Body of pancreas (tissue), 4 donors: ENCODE measurements around the gene ZNF423. TPM values are rescaled to one million over a fixed set of nuclear protein-coding genes. Genes with fewer than 3 reads are reported as not detected.

Experiments
- ATAC-seq: fragments of 150-250 bp; one replicate; pipeline ENCODE4 v1.9.1; 2016
- DNase-seq, 4 donors: peaks; one replicate each; pipeline ENCODE4 v3.0.0-alpha.2; 2019
- H3K27ac ChIP-seq, 4 donors: fragments of 200-600 bp; sonication (generic); 1 replicate in 3 of 4; 2 replicates in 1 of 4; pipeline versions ENCODE4 v1.5.1 to v1.6.1; 2016 to 2019; ENCODE audit warnings: mild to moderate bottlenecking in 1 of 4, mixed read lengths in 1 of 4, moderate library complexity in 1 of 4
- H3K27me3 ChIP-seq, 2 donors: fragments of 200-600 bp; sonication (generic); one replicate each; pipeline ENCODE4 v1.6.0; 2016; ENCODE audit warnings: mild to moderate bottlenecking in 1 of 2
- H3K36me3 ChIP-seq, 2 donors: fragments of 200-600 bp; sonication (generic); replicated peaks in 1 of 2; 2 replicates each; pipeline ENCODE4 v1.5.1; 2016; ENCODE audit warnings: low read depth in 2 of 2; ENCODE audit not compliant: insufficient read depth in 1 of 2
- H3K4me1 ChIP-seq: fragments of 200-600 bp; sonication (generic); one replicate; pipeline ENCODE4 v1.6.0; 2016
- H3K4me3 ChIP-seq, 2 donors: fragments of 200-600 bp; sonication (generic); 1 replicate in 1 of 2; 2 replicates in 1 of 2; pipeline ENCODE4 v1.5.1; 2016 to 2019
- H3K9me3 ChIP-seq, 3 donors: fragments of 200-600 bp; sonication (generic); 1 replicate in 2 of 3; 2 replicates in 1 of 3; pipeline ENCODE4 v1.5.1; 2016
- POLR2A ChIP-seq, 3 donors: fragments of 450-650 bp; IDR thresholded peaks; one replicate each; pipeline ENCODE4 v1.6.1; 2016; ENCODE audit warnings: antibody characterized with exemption in 3 of 3, mild to moderate bottlenecking in 2 of 3
- WGBS, 2 donors: methylation state at CpG; one replicate each; pipeline ENCODE4 v1.1.5; 2017; 5-methylcytosine and 5-hydroxymethylcytosine counted together
- intact Hi-C: fragments of 100-400 bp; cut with DNase I; formaldehyde crosslinking; loops from one replicate; pipeline ENCODE4 v1.15.1; 2023
- total RNA-seq, 2 donors: library from RNA; depleted of rRNA; stranded (reverse); fragments of >200 nt; gene quantifications; one replicate each; pipeline ENCODE4 v1.1.0, GENCODE V29; 2016
- TF ChIP-seq, protein P1 (sequence below), 7 experiments: fragments of 450-650 bp in 4 of 7; fragments of 200-600 bp in 3 of 7; sonication (generic) in 3 of 7; IDR thresholded peaks; one replicate each; pipeline ENCODE4 v1.5.1; 2016 to 2019; ENCODE audit warnings: antibody characterized with exemption in 7 of 7

The ZNF423 gene
- total RNA-seq, 2 donors from 2014 or later, result 4.2 to 9.2 TPM

- H3K4me1 ChIP-seq, result no peaks in the 10 kb centered on the region
- H3K36me3 ChIP-seq, result no peaks in the 10 kb centered on the region
- intact Hi-C loops, result no loop called here
- no peak for ATAC-seq
- H3K27ac ChIP-seq, result no peak overlapping the region
- DNase-seq, result no peak
- H3K9me3 ChIP-seq, result no peaks in the 10 kb centered on the region
- no peak overlapping the region for H3K4me3 ChIP-seq
- TF ChIP-seq POLR2A (IDR thresholded peaks at IDR 0.05), result no peak
- TF ChIP-seq, protein P1, sequence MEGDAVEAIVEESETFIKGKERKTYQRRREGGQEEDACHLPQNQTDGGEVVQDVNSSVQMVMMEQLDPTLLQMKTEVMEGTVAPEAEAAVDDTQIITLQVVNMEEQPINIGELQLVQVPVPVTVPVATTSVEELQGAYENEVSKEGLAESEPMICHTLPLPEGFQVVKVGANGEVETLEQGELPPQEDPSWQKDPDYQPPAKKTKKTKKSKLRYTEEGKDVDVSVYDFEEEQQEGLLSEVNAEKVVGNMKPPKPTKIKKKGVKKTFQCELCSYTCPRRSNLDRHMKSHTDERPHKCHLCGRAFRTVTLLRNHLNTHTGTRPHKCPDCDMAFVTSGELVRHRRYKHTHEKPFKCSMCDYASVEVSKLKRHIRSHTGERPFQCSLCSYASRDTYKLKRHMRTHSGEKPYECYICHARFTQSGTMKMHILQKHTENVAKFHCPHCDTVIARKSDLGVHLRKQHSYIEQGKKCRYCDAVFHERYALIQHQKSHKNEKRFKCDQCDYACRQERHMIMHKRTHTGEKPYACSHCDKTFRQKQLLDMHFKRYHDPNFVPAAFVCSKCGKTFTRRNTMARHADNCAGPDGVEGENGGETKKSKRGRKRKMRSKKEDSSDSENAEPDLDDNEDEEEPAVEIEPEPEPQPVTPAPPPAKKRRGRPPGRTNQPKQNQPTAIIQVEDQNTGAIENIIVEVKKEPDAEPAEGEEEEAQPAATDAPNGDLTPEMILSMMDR (IDR thresholded peaks at IDR 0.05), result no peak
- no peaks in the 10 kb centered on the region for H3K27me3 ChIP-seq
- WGBS, 2 donors, result 92% methylated on average over 11 of the region's 11 CpGs
Measured at GRCh38 chr16:49745311-49745747, 110.6 kb downstream of the ZNF423 start.

- Histone ChIP-seq H3K4me3 (no peak overlapping the region), H3K9me3 (no peaks in the 10 kb centered on the region), H3K4me1 (no peaks in the 10 kb centered on the region), H3K36me3 (no peaks in the 10 kb centered on the region), H3K27me3 (no peaks in the 10 kb centered on the region), H3K27ac (no peak overlapping the region)
- intact Hi-C loops, result no loop called here
- TF ChIP-seq, protein P1 (IDR thresholded peaks at IDR 0.05), result no peak
- no peak for TF ChIP-seq POLR2A (IDR thresholded peaks at IDR 0.05)
- WGBS, 2 donors, result 84 to 92% methylated on average over 8 to 18 of the region's 19 CpGs
- DNase-seq (no peak), ATAC-seq (no peak)
Measured at GRCh38 chr16:49744244-49745220, 111.4 kb downstream of the ZNF423 start.

GRCh38 chr16:49743658-49744057 lies 112.3 kb downstream of the ZNF423 start:
- Histone ChIP-seq H3K4me3 (no peak overlapping the region), H3K4me1 (no peaks in the 10 kb centered on the region), H3K36me3 (no peaks in the 10 kb centered on the region), H3K27ac (no peak overlapping the region), H3K27me3 (no peaks in the 10 kb centered on the region), H3K9me3 (no peaks in the 10 kb centered on the region)
- ATAC-seq, result no peak
- intact Hi-C loops, result no loop called here
- WGBS, 2 donors, result 75% methylated on average over 7 to 9 of the region's 10 CpGs
- no peak for DNase-seq
- TF ChIP-seq, protein P1 (IDR thresholded peaks at IDR 0.05), result no peak
- TF ChIP-seq POLR2A (IDR thresholded peaks at IDR 0.05), result no peak

GRCh38 chr16:49743203-49743464 lies 112.8 kb downstream of the ZNF423 start:
- no peak for ATAC-seq
- Histone ChIP-seq H3K4me1 (no peaks in the 10 kb centered on the region), H3K27me3 (no peaks in the 10 kb centered on the region), H3K9me3 (no peaks in the 10 kb centered on the region), H3K4me3 (no peak overlapping the region), H3K27ac (no peak overlapping the region), H3K36me3 (no peaks in the 10 kb centered on the region)
- no peak for TF ChIP-seq POLR2A (IDR thresholded peaks at IDR 0.05)
- TF ChIP-seq, protein P1 (IDR thresholded peaks at IDR 0.05), result no peak
- WGBS, 2 donors, result 88 to 91% methylated on average over 4 of the region's 4 CpGs
- intact Hi-C loops, result no loop called here
- DNase-seq, result no peak
